Spleen (tissue), 11 donors: ENCODE results near the gene GRPEL1. TPM values are rescaled to one million over a fixed set of nuclear protein-coding genes. Genes with fewer than 3 reads are reported as not detected.

Source experiments
- DNase-seq: peaks from one replicate; pipeline ENCODE4 v3.0.0-alpha.2; 2020
- H3K27ac ChIP-seq, 8 donors: fragments of 200-600 bp; sonication (generic) in 7 of 8; 1 replicate in 4 of 8; 2 replicates in 4 of 8; pipeline versions ENCODE4 v1.5.0 to v1.8.0; 2016 to 2021; ENCODE audit warnings: inconsistent platforms in 4 of 8, mild to moderate bottlenecking in 4 of 8, moderate library complexity in 1 of 8
- H3K27me3 ChIP-seq, 7 donors: fragments of 200-600 bp; sonication (generic) in 6 of 7; replicated peaks in 1 of 7; 1 replicate in 4 of 7; 2 replicates in 3 of 7; pipeline versions ENCODE4 v1.5.0 to v1.8.0; 2016 to 2021; ENCODE audit warnings: inconsistent platforms in 3 of 7, mild to moderate bottlenecking in 1 of 7
- H3K36me3 ChIP-seq, 6 donors: fragments of 200-600 bp; sonication (generic) in 5 of 6; 1 replicate in 4 of 6; 2 replicates in 2 of 6; pipeline versions ENCODE4 v1.5.0 to v1.8.0; 2016 to 2021; ENCODE audit warnings: inconsistent platforms in 2 of 6
- H3K4me1 ChIP-seq, 6 donors: fragments of 200-600 bp; sonication (generic) in 5 of 6; 1 replicate in 3 of 6; 2 replicates in 3 of 6; pipeline versions ENCODE4 v1.5.0 to v1.8.0; 2016 to 2021; ENCODE audit warnings: inconsistent platforms in 3 of 6
- H3K4me3 ChIP-seq, 8 donors: fragments of 200-600 bp; sonication (generic) in 7 of 8; 1 replicate in 4 of 8; 2 replicates in 4 of 8; pipeline versions ENCODE4 v1.5.0 to v1.8.0; 2016 to 2021; ENCODE audit warnings: inconsistent platforms in 4 of 8, mild to moderate bottlenecking in 4 of 8, moderate library complexity in 2 of 8
- H3K9me3 ChIP-seq, 8 donors: fragments of 200-600 bp; sonication (generic) in 7 of 8; 1 replicate in 4 of 8; 2 replicates in 4 of 8; pipeline versions ENCODE4 v1.5.0 to v1.8.0; 2016 to 2021; ENCODE audit warnings: inconsistent platforms in 4 of 8
- POLR2A ChIP-seq, 3 donors: fragments of 450-650 bp; IDR thresholded peaks; one replicate each; pipeline ENCODE4 v1.5.1; 2017; ENCODE audit warnings: antibody characterized with exemption in 3 of 3, mild to moderate bottlenecking in 1 of 3
- POLR2AphosphoS5 ChIP-seq, 3 donors: sonication (generic); formaldehyde crosslinking; IDR thresholded peaks; one replicate each; pipeline ENCODE4 v1.5.1; 2017; ENCODE audit warnings: antibody characterized with exemption in 3 of 3
- WGBS, 5 donors: extraction: QIAGEN DNeasy Blood & Tissue Kit in 3 of 5; methylation state at CpG; one replicate each; pipeline versions ENCODE4 v1.1.5 to v1.1.7; 2013 to 2018; 5-methylcytosine and 5-hydroxymethylcytosine counted together
- intact Hi-C: fragments of 100-400 bp; cut with DNase I; formaldehyde crosslinking; loops from one replicate; pipeline ENCODE4 v1.15.0; 2023; ENCODE audit warnings: low total_unique reads
- polyA plus RNA-seq, 3 donors: library from polyadenylated mRNA; stranded (reverse); fragments of 200-250 nt; gene quantifications; one replicate each; pipeline ENCODE4 v1.2.1, GENCODE V29; 2013
- total RNA-seq, 7 donors: library from RNA; depleted of rRNA in 3 of 7; stranded (reverse); fragments of >200 nt in 3 of 7; fragmentation: NEBNext Ultra II Directional in 4 of 7; extraction: Animal tissue kit (Norgen Biotek cat#: 25700) in 4 of 7; gene quantifications; one replicate each; pipeline versions ENCODE4 v1.1.0 to v1.2.1, GENCODE V29; 2016 to 2021
- TF ChIP-seq, protein P1 (sequence below), 11 experiments: fragments of 200-600 bp in 7 of 11; fragments of 450-650 bp in 4 of 11; sonication (generic) in 4 of 11; IDR thresholded peaks in 8 of 11; conservative IDR thresholded peaks in 3 of 11; 1 replicate in 7 of 11; 2 replicates in 4 of 11; pipeline versions ENCODE4 v1.4.0 to v1.8.0; 2016 to 2021; ENCODE audit warnings: antibody characterized with exemption in 11 of 11, inconsistent platforms in 4 of 11, mild to moderate bottlenecking in 1 of 11
- donor health status: healthy with polysubstance abuse.
- donor health status: DM: no; HTN: no; CAD: no; lungs with moderate emphysema.
- donor health status: DM: no; HTN: no; CAD: no.
- donor health status: Bipolar disorder and iron deficiency.
- donor health status: healthy.
- donor health status: DM: no; HTN: no; CAD: no.
- donor health status: DM: yes; HTN: yes; CAD: no.

The GRPEL1 gene
- total and polyA plus RNA-seq, 10 donors: 17.6 to 42.7 (median 31.0) TPM

DNA sequence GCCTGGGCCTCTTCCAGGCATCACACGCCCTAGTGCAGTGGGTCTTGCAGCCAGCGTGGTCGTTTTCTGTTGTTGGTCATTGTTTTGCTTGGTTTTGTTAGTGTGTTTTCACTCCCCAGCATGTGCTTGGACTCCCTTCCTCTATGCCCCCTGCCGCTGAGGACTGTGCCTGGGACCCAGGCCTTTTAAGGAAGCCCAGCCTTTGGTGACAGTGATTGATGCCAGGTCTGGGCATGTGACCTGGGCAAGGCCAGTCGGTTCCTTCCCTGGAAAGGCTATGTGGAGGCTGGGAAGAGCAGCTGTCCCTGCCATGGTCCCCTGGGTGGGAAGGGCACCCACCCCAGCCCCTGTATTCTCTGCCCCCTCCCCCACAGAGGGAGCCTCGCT, 8.8 kb upstream of the GRPEL1 start:
- Histone ChIP-seq H3K27ac (no peak overlapping the region), H3K9me3 (peaks cover 0 to 7% (median 0%) of the 10 kb centered on the region in 8 donors), H3K27me3 (peaks cover 0 to 2% (median 0%) of the 10 kb centered on the region in 7 donors), H3K4me1 (no peaks in the 10 kb centered on the region), H3K4me3 (no peak overlapping the region), H3K36me3 (no peaks in the 10 kb centered on the region)
- WGBS, 5 donors: 57 to 76% (median 63%) methylated on average over 5 to 6 of the region's 6 CpGs
- no peak for DNase-seq
- TF ChIP-seq POLR2AphosphoS5 (IDR thresholded peaks at IDR 0.05) (no peak), POLR2A (IDR thresholded peaks at IDR 0.05) (no peak)
- TF ChIP-seq, protein P1, sequence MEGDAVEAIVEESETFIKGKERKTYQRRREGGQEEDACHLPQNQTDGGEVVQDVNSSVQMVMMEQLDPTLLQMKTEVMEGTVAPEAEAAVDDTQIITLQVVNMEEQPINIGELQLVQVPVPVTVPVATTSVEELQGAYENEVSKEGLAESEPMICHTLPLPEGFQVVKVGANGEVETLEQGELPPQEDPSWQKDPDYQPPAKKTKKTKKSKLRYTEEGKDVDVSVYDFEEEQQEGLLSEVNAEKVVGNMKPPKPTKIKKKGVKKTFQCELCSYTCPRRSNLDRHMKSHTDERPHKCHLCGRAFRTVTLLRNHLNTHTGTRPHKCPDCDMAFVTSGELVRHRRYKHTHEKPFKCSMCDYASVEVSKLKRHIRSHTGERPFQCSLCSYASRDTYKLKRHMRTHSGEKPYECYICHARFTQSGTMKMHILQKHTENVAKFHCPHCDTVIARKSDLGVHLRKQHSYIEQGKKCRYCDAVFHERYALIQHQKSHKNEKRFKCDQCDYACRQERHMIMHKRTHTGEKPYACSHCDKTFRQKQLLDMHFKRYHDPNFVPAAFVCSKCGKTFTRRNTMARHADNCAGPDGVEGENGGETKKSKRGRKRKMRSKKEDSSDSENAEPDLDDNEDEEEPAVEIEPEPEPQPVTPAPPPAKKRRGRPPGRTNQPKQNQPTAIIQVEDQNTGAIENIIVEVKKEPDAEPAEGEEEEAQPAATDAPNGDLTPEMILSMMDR (IDR thresholded peaks at IDR 0.05 in 8 of 11, conservative IDR thresholded peaks at IDR 0.05 in 3 of 11): no peak
- intact Hi-C loops: loop anchor here (10.0 kb wide), 1 partner anchor 202 kb away; no protein-coding TSS in a partner anchor

GRCh38 chr4:7075962-7076695, 8.3 kb upstream of the GRPEL1 start:
- H3K9me3 ChIP-seq: peaks cover 0 to 7% (median 0%) of the 10 kb centered on the region in 8 donors
- H3K27ac ChIP-seq: no peak overlapping the region
- peaks cover 0 to under 1% (median 0%) of the 10 kb centered on the region in 6 donors for H3K4me1 ChIP-seq
- no peak overlapping the region for H3K4me3 ChIP-seq
- no peak for DNase-seq
- H3K36me3 ChIP-seq: no peaks in the 10 kb centered on the region
- 77 to 85% (median 84%) methylated on average over 22 to 25 of the region's 25 CpGs for WGBS, 5 donors
- intact Hi-C loops: loop anchor here (10.0 kb wide), 1 partner anchor 201 kb away; no protein-coding TSS in a partner anchor
- peaks cover 0 to 7% (median 0%) of the 10 kb centered on the region in 7 donors for H3K27me3 ChIP-seq
- TF ChIP-seq POLR2AphosphoS5 (IDR thresholded peaks at IDR 0.05) (no peak), POLR2A (IDR thresholded peaks at IDR 0.05) (no peak)
- TF ChIP-seq, protein P1 (IDR thresholded peaks at IDR 0.05 in 8 of 11, conservative IDR thresholded peaks at IDR 0.05 in 3 of 11): no peak

GRCh38 chr4:7074426-7074825, 6.6 kb upstream of the GRPEL1 start:
- no peak for DNase-seq
- Histone ChIP-seq H3K27ac (no peak overlapping the region), H3K9me3 (no peaks in the 10 kb centered on the region), H3K36me3 (no peaks in the 10 kb centered on the region), H3K4me3 (no peak overlapping the region), H3K27me3 (peaks cover 0 to 9% (median 0%) of the 10 kb centered on the region in 7 donors), H3K4me1 (peaks cover 0 to 15% (median 8%) of the 10 kb centered on the region in 6 donors)
- TF ChIP-seq, protein P1 (IDR thresholded peaks at IDR 0.05 in 8 of 11, conservative IDR thresholded peaks at IDR 0.05 in 3 of 11): no peak
- intact Hi-C loops: loop anchor here (5.0 to 10.0 kb wide), 2 partner anchors 200 to 352 kb away; no protein-coding TSS in a partner anchor
- WGBS, 5 donors: 68 to 84% (median 74%) methylated on average over 9 of the region's 9 CpGs
